ENCODE results near the gene MMP2.

The MMP2 gene

GRCh38 chr16:55452996-55453395 is 26.0 kb upstream of the MMP2 start:
- H3K79me2 ChIP-seq (ENCODE audit: low read length) = no peaks in the 10 kb centered on the region
- no peak overlapping the region for H3K4me2 ChIP-seq (ENCODE audit: low read depth, low read length)
- no peak overlapping the region for H2AFZ ChIP-seq (ENCODE audit: low read length)
- H3K4me1 ChIP-seq (ENCODE audit: low read length) = no peaks in the 10 kb centered on the region
- no peak for DNase-seq
- no peaks in the 10 kb centered on the region for H3K9me3 ChIP-seq (replicated peaks; ENCODE audit: insufficient read depth, low read length)
- H3F3A ChIP-seq (ENCODE audit: insufficient read depth, low read length) = no peaks in the 10 kb centered on the region
- H4K20me1 ChIP-seq (ENCODE audit: insufficient read depth, low read length) = no peaks in the 10 kb centered on the region
- no peak for TF ChIP-seq EZH2phosphoT487 (IDR thresholded peaks at IDR 0.05; ENCODE audit: low read length)
- TF ChIP-seq EZH2 (optimal IDR thresholded peaks at IDR 0.05; ENCODE audit: low read depth, low read length) = no peak
- TF ChIP-seq CTCF (IDR thresholded peaks at IDR 0.05; ENCODE audit: low read length) = no peak
- no peaks in the 10 kb centered on the region for H3K27me3 ChIP-seq (replicated peaks; ENCODE audit: insufficient read depth, low read length)
- H3K4me3 ChIP-seq (ENCODE audit: low read length) = no peak overlapping the region
- H3K9ac ChIP-seq (ENCODE audit: low read length) = no peak overlapping the region
- no peaks in the 10 kb centered on the region for H3K36me3 ChIP-seq (replicated peaks; ENCODE audit: insufficient read depth, low read length)
- H3K27ac ChIP-seq (ENCODE audit: low read length) = no peak overlapping the region
- no peaks in the 10 kb centered on the region for H3K9me2 ChIP-seq (replicated peaks; ENCODE audit: insufficient read depth, low read length)

DNA sequence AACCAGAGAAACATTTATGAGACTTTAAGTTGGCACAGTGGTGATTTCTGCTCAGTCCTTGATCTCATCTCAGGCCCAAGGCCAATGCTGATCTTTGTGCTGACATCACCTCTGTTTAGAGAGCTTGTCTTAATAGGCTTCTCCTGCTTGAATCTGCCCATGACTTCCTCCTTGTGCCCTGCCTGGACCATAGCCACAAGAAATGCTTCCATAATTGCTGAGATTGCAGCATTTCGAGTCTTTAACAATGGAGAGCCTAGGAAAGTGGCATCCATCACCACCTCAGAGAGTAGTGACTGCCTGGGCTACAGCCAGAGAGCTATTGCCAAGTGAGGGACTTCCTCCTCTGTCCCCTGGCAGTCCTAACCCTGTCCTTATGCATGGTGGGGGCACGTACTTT is 25.1 kb upstream of the MMP2 start:
- H2AFZ ChIP-seq (ENCODE audit: low read length) = no peak overlapping the region
- no peaks in the 10 kb centered on the region for H3K27me3 ChIP-seq (replicated peaks; ENCODE audit: insufficient read depth, low read length)
- H3K36me3 ChIP-seq (replicated peaks; ENCODE audit: insufficient read depth, low read length) = no peaks in the 10 kb centered on the region
- no peaks in the 10 kb centered on the region for H3F3A ChIP-seq (ENCODE audit: insufficient read depth, low read length)
- H3K9me2 ChIP-seq (replicated peaks; ENCODE audit: insufficient read depth, low read length) = no peaks in the 10 kb centered on the region
- H3K4me1 ChIP-seq (ENCODE audit: low read length) = no peaks in the 10 kb centered on the region
- no peak overlapping the region for H3K9ac ChIP-seq (ENCODE audit: low read length)
- H3K79me2 ChIP-seq (ENCODE audit: low read length) = no peaks in the 10 kb centered on the region
- no peaks in the 10 kb centered on the region for H4K20me1 ChIP-seq (ENCODE audit: insufficient read depth, low read length)
- H3K4me3 ChIP-seq (ENCODE audit: low read length) = no peak overlapping the region
- no peak overlapping the region for H3K4me2 ChIP-seq (ENCODE audit: low read depth, low read length)
- no peak overlapping the region for H3K27ac ChIP-seq (ENCODE audit: low read length)
- no peaks in the 10 kb centered on the region for H3K9me3 ChIP-seq (replicated peaks; ENCODE audit: insufficient read depth, low read length)
- no peak for DNase-seq
- TF ChIP-seq EZH2phosphoT487 (IDR thresholded peaks at IDR 0.05; ENCODE audit: low read length) (no peak), EZH2 (optimal IDR thresholded peaks at IDR 0.05; ENCODE audit: low read depth, low read length) (no peak), CTCF (IDR thresholded peaks at IDR 0.05; ENCODE audit: low read length) (no peak)

GRCh38 chr16:55454861-55455260 is 24.1 kb upstream of the MMP2 start:
- Histone ChIP-seq H3K27me3 (replicated peaks; ENCODE audit: insufficient read depth, low read length) (no peaks in the 10 kb centered on the region), H3K9ac (ENCODE audit: low read length) (no peak overlapping the region), H3K4me2 (ENCODE audit: low read depth, low read length) (no peak overlapping the region), H3K4me3 (ENCODE audit: low read length) (no peak overlapping the region), H3F3A (ENCODE audit: insufficient read depth, low read length) (no peaks in the 10 kb centered on the region), H3K9me2 (replicated peaks; ENCODE audit: insufficient read depth, low read length) (no peaks in the 10 kb centered on the region), H3K27ac (ENCODE audit: low read length) (no peak overlapping the region), H3K9me3 (replicated peaks; ENCODE audit: insufficient read depth, low read length) (no peaks in the 10 kb centered on the region), H2AFZ (ENCODE audit: low read length) (no peak overlapping the region), H3K4me1 (ENCODE audit: low read length) (no peaks in the 10 kb centered on the region), H3K79me2 (ENCODE audit: low read length) (no peaks in the 10 kb centered on the region), H4K20me1 (ENCODE audit: insufficient read depth, low read length) (no peaks in the 10 kb centered on the region), H3K36me3 (replicated peaks; ENCODE audit: insufficient read depth, low read length) (no peaks in the 10 kb centered on the region)
- no peak for DNase-seq
- no peak for TF ChIP-seq EZH2 (optimal IDR thresholded peaks at IDR 0.05; ENCODE audit: low read depth, low read length)
- TF ChIP-seq EZH2phosphoT487 (IDR thresholded peaks at IDR 0.05; ENCODE audit: low read length) = no peak
- no peak for TF ChIP-seq CTCF (IDR thresholded peaks at IDR 0.05; ENCODE audit: low read length)
